Activated T-cell treated with anti-CD3 and anti-CD28 coated beads for 48 hours (primary cell): Measurements from ENCODE around the gene CFB.

Experiments used
- DNase-seq: peaks from one replicate; pipeline ENCODE4 v3.0.0-alpha.2; 2020; ENCODE audit warnings: low read depth

CFB gene

DNA sequence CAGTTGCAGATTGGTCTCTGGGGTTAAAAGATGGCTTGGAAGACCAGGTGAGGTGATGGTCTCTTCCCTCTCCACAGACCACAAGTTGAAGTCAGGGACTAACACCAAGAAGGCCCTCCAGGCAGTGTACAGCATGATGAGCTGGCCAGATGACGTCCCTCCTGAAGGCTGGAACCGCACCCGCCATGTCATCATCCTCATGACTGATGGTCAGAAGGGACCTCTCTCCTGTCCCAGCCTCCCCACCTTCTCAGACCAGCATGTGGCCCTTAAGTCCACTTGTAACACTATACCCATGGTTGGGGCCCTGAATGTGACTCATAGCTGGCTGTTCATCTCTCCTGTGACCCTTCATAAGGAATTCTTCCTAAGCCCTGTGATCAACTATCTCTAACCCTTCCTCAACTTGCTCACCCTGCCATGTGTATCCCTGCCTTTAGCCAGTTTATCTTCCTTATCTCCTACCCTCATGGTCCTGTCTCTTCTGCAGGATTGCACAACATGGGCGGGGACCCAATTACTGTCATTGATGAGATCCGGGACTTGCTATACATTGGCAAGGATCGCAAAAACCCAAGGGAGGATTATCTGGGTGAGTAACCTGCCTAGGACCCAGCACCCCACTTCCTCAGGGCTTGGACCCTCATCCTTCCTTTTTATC is 3.0 kb downstream of the CFB start:
- DNase-seq = no peak

- no peak for DNase-seq
Observed at GRCh38 chr6:31949926-31950548, 4.1 kb downstream of the CFB start.

DNA sequence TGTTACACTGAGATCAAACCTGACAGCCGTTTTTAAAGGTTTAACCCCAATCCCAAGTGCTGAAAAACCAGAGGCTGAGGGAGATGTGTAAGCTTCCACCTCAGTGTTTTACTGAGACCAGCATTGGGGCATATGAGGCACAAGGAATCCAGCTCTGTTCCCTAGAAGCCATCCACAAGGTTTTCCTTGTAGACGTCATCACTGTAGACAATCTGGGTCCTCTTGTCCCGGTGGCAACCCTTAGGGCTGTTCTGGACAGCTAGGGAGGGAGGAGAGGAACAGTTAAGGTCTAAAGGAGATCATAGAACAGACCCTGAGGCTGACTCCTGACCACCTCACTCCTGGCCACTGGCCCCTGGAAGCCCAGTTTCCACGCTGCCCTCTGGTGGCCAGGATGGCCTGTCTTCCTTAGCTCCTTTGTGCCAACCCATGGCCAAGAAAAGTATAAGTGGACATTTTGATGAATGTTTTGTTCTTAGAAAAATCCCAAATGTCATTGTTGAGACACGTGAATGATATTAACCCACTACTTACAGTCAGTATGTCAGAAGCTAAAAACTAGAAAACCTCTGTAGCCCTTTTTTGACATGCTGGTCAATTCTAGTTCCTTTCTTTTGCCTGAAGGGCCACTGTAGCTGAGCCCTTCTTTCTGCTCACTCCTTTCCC is 6.4 kb downstream of the CFB start:
- peak; percentile 31 for DNase-seq

GRCh38 chr6:31952890-31953289 is 7.0 kb downstream of the CFB start:
- no peak for DNase-seq

DNA sequence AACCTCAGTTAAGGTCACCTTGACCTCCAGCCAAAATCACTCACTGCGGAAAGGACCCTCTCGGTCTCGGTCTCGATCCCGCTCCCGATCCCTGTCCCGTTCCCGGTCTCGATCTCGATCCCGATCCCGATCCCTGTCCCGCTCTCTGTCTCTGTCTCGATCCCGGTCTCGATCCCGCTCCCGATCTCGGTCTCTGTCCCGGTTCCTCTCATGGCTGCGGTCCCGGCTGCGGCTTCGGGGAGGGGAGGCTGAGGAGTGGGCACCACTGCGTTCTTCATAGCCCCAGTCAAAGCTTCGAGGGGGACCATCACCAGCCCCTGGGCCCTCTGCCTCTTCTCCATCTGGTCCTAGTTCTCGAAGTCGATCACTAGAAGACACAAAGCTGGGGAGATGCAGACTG is 8.6 kb downstream of the CFB start:
- DNase-seq = no peak

DNA sequence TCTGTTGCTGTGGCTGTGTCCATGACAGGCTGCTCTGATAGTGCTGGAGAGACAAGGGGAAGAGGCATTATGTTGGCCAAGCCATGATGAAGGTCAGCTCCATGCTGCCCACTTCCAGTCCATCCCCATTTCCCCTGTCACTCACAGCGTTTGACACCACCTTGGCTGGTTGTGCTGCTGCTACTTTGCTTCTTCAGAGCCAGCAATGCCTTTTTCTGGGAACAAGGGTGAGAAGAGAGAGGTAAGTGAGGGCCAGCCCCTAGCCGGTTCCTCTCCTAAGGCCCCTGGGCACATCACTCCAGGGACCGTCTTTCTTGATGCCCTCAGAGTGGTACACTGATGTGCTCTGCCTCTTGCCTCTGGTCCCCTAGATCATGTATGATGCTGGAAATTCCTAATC is 10.9 kb downstream of the CFB start:
- DNase-seq = no peak

DNA sequence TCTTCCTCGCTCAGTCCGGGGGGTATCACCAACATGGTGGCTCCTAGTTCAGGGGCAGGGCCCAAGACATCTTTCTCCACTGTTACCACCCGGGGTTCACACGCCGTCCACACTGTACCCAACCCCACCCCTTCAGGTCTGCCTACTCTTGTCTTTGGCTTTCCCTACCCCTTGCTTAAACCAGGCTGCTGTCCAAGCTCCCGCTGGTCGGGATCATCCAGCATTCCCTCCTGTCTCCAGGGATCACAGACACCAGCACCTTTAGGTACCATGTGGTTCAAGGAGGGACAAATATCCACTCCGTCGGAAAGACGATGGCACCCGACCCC is 12.5 kb downstream of the CFB start:
- DNase-seq = no peak

DNA sequence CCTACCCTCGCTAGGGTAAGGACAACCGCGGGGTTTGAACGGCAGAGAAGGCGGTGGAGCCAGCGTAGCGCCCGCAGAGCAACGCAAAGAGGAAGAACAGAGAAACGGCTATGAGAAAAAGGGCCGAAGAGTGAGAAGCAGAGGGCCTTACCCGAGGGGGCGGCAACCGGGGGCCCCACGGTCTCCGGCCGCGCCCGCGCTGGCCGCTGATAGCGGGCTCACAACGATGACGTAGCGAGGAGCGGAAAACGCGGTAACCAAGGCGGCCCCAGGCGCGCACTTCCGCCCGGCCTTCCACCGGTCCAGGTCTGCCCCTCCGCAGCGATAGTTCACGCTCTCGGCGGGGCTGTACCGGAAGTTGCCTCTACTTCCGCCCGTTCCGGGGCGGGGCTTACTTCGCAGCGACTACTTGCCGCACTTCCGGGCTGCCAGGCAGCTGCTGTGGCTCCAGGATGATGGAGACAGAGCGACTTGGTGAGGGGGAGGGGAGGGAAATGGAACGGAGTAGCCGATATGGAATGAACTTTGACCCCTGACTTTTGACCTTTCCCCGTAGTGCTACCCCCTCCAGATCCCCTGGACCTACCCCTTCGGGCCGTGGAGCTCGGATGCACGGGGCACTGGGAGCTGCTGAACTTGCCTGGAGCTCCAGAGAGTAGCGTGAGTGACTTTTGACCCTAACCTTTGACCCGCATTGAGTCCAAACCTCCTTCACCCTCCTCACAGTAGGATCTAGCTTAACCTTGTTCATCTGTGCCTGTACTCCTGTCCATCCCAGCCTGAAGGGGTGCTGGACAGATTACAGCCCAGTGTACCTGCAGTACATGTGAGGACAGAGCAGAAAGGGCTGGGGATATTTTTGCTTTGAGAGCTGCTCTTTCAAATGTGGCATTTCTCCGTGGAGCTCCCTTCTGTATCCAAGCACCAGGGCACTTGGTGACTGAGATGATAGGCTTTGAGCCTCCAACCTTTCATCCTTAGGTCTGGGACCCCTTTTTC is 13.1 kb downstream of the CFB start, which contains the start of the genes NELFE and SKIC2:
TSS of gene NELFE (minus strand) at position 231 of the 999 bp plus-strand sequence. CDS start 525 bp downstream, outside the sequence.
TSS of gene SKIC2 (plus strand) at position 435 of the 999 bp plus-strand sequence. CDS start at position 453, 18 bp downstream.
- peak; percentile 99 for DNase-seq

- DNase-seq = no peak
Observed at GRCh38 chr6:31961616-31962015, 15.7 kb downstream of the CFB start.

- DNase-seq = no peak
Observed at GRCh38 chr6:31963921-31964320, 18.0 kb downstream of the CFB start.

DNA sequence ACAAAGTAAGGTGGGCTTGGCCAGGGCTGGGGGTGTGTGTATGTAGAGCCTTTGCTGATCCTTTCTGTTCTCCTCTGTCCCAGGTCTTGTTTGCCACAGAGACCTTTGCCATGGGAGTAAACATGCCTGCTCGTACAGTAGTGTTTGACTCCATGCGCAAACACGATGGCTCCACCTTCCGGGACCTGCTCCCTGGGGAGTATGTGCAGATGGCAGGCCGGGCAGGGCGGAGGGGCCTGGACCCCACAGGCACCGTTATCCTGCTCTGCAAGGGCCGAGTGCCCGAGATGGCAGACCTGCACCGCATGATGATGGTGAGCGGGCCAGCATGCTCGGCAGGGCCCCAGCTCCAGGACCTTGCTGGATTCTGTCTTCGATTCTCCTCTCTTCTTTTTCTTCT is 19.8 kb downstream of the CFB start:
- DNase-seq = no peak

DNA sequence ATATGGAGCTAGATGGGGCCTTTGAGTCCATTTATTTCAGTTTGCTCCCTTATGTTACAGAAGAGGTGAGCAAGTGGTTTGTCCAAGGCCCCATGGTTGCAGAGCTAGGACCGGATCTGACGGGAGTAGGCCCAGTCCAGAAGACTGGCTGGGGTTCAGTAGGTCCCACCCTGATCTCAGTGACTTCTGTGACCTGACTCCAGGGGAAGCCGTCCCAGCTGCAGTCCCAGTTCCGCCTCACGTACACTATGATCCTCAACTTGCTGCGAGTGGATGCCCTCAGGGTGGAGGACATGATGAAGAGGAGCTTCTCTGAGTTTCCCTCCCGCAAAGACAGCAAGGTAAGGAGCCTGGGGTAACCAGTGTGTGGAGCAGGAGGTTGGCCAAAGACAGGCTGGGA is 20.6 kb downstream of the CFB start:
- DNase-seq = no peak

- no peak for DNase-seq
Observed at GRCh38 chr6:31966997-31967925, 21.4 kb downstream of the CFB start.

- no peak for DNase-seq
Observed at GRCh38 chr6:31967926-31968320, 22.0 kb downstream of the CFB start.

- DNase-seq = no peak
Observed at GRCh38 chr6:31968326-31968725, 22.4 kb downstream of the CFB start.

DNA sequence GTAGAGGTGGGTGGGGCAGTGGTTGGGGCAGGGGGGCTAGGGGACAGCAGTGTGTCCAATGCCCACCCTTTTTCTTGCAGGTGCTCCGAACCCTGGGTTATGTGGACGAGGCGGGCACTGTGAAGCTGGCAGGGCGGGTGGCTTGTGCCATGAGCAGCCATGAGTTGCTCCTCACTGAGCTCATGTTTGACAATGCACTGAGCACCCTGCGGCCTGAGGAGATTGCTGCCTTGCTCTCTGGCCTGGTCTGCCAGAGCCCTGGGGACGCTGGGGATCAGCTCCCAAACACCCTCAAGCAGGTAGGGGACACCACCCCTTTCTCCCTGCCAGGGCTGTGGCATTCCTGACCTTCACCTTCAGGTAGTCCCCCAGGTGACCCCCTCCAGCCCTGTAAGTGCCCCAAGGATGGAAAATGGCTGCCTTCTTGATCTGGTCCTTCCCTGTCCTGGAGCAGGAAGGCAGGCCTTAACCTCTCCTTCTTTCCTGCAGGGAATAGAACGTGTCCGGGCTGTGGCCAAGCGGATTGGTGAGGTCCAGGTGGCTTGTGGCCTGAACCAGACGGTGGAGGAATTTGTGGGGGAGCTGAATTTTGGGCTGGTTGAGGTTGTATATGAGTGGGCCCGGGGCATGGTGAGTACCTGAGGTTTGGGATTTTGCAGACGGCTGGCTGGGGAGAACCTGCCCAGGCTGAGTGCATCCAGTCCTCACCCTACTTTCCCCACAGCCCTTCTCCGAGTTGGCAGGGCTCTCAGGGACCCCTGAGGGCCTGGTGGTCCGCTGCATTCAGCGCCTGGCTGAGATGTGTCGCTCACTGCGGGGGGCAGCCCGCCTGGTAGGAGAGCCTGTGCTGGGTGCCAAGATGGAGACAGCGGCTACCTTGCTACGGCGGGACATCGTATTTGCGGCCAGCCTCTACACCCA is 23.2 kb downstream of the CFB start:
- DNase-seq = no peak

DNA sequence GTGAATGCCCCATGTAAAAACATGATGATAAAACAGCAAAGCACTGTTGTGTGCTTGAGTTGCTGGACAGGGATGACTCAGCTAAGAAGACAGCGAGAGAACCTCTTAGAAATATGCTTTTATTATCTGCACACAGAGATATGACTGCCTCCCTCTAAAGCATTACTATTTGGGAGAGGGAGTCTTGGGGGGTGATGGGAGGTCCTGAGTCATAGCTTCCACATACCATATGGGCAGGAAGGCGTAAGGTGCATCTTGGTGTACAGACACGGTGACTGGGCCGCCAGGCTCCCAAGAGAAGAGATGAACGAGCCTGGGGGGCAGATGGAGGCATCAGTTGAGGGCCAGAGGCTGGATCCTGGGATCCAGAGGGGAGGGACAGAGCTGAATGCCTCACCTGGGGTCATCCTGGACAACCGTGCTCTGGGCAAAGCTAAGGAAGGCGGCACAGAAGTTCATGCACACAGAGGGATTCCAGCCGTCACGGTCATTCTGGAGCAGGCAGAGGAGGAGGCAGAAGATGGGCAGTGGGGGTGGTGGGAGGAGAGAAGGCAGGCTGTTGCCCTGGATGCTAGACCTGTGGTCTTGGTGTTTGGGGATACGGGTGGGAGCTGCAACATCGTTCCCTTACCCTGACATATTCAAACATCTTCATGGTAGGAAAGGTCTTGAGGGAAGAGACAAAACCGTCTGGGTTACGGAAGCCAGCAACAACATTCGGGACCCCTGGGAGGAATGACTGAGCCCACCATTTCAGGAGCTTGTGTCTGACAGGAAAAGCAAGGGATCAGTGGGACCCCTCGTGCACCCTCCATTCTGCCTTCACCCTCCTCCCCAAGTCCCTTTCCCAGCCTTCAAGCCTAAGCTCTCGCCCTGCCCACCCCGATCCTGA is 24.1 kb downstream of the CFB start:
- no peak for DNase-seq

DNA sequence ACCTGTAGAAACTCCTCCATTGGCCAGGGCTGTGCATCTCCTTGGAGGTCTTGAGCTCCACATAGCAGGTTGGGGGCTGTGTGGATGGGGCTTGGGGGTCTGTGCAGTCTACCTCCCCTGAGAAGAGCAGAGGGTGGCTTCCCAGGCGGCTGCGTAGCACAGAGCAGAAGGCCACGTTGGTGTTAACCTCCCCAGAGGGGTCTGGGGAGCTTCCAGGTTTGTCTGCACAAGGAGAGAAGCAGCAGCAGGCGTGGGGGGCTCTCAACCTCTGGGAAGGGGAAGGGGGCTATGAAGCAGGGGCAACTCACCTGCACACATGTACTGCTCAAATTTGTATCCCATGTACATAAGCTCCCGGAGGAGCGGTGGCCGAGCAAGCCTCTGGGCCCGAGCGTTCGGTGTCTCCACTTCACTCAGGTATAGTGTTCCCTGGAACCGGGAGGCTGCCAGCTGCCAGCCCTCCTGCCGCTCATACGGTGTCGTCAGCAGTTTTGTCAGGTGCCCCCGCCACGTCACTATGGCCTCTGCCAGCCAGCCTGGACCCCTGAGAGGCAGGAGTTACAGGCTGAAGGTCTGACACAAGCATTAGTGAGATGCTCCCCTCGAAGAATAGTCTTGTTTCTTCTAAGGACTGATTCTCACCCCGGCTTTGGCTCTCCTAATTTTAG is 24.8 kb downstream of the CFB start:
- DNase-seq = no peak
